K562 (cell line): ENCODE measurements around the gene CUEDC2. TPM values are rescaled to one million over a fixed set of nuclear protein-coding genes. Genes with fewer than 3 reads are reported as not detected.

Experiments used
- ATAC-seq: fragments of 200-7000 bp; cut with Tn5 transposase; 3 replicates; pipeline ENCODE4 v1.9.1; 2020; ENCODE audit warnings: moderate library complexity
- BruUV-seq: library from RNA; stranded (reverse); fragments of 400-500 nt; replicated peaks from 2 replicates; lab custom pipeline; 2021; lab: Mats Ljungman, UMichigan
- CTCF ChIA-PET: fragments of 300-600 bp; formaldehyde crosslinking; extraction: SDS; loops from one replicate; lab custom pipeline; 2021; ENCODE audit warnings: low intra/inter-chr PET ratio; lab: Yijun Ruan, JAX
- POLR2A ChIA-PET: fragments of 300-600, 350-650 bp; sonication (Branson Sonifier 250); formaldehyde crosslinking; extraction: SDS; loops from one replicate; lab custom pipeline; 2021; ENCODE audit warnings: antibody characterized with exemption, inconsistent platforms; lab: Yijun Ruan, JAX
- DNase-seq, 4 experiments: peaks; one replicate each; pipeline versions ENCODE4 v3.0.0 to v3.0.0-alpha.2; 2011 to 2018; ENCODE audit warnings: low spot score in 3 of 4, mixed read lengths in 3 of 4; ENCODE audit errors: extremely low read depth in 1 of 4
- FAIRE-seq: peaks from 2 replicates; lab custom pipeline; 2011; peaks lifted over from hg19 to GRCh38; lab: Jason Lieb, UNC
- H2AFZ ChIP-seq: 2 replicates; pipeline ENCODE4 v1.6.0; 2011; ENCODE audit warnings: low read depth, low read length, control low read depth, inconsistent platforms
- H3K27ac ChIP-seq: fragments of 200-600 bp; 3 replicates; pipeline ENCODE4 v1.8.0; 2011; ENCODE audit warnings: low read depth, mild to moderate bottlenecking, control low read depth, inconsistent platforms, low read length, moderate library complexity, mixed read lengths; ENCODE audit errors: extremely low read depth
- H3K27me3 ChIP-seq, 2 experiments: fragments of 300-600 bp in 1 of 2; 2 replicates in 1 of 2; 3 replicates in 1 of 2; pipeline versions ENCODE4 v1.6.0 to v1.8.0; 2011; ENCODE audit warnings: inconsistent platforms in 2 of 2, low read length in 2 of 2, mild to moderate bottlenecking in 1 of 2, mixed read lengths in 1 of 2, moderate library complexity in 1 of 2; ENCODE audit not compliant: control insufficient read depth in 2 of 2, insufficient read depth in 2 of 2
- H3K36me3 ChIP-seq: fragments of 300-600 bp; 3 replicates; pipeline ENCODE4 v1.8.0; 2011; ENCODE audit warnings: mild to moderate bottlenecking, low read length, inconsistent platforms; ENCODE audit not compliant: control insufficient read depth, insufficient read depth
- H3K4me1 ChIP-seq, 2 experiments: fragments of 200-600 bp in 1 of 2; replicated peaks in 1 of 2; 2 replicates in 1 of 2; 3 replicates in 1 of 2; pipeline versions ENCODE4 v1.5.1 to v1.8.0; 2011; ENCODE audit warnings: inconsistent platforms in 2 of 2, low read length in 2 of 2, mild to moderate bottlenecking in 1 of 2, mixed read lengths in 1 of 2, moderate library complexity in 1 of 2; ENCODE audit not compliant: control insufficient read depth in 2 of 2, insufficient read depth in 2 of 2
- H3K4me2 ChIP-seq: 2 replicates; pipeline ENCODE4 v1.6.1; 2011; ENCODE audit warnings: low read length, control low read depth, inconsistent platforms, mixed read lengths; ENCODE audit not compliant: insufficient read depth
- H3K4me3 ChIP-seq: fragments of 200-600 bp; sonication (generic), shearing (Covaris generic); 2 replicates; pipeline ENCODE4 v1.5.1; 2016; ENCODE audit warnings: control low read depth, inconsistent platforms
- H3K79me2 ChIP-seq: fragments of 200-600 bp; 3 replicates; pipeline ENCODE4 v1.8.0; 2011; ENCODE audit warnings: low read length, inconsistent platforms; ENCODE audit not compliant: control insufficient read depth, insufficient read depth
- H3K9ac ChIP-seq, 2 experiments: 2 replicates each; pipeline versions ENCODE4 v1.6.0 to v1.6.1; 2011; ENCODE audit warnings: low read depth in 2 of 2, low read length in 2 of 2, control low read depth in 1 of 2, inconsistent platforms in 1 of 2, mild to moderate bottlenecking in 1 of 2, mixed read lengths in 1 of 2; ENCODE audit not compliant: insufficient read depth in 1 of 2
- H3K9me1 ChIP-seq: one replicate; pipeline ENCODE4 v1.6.0; 2011; ENCODE audit warnings: inconsistent platforms, mild to moderate bottlenecking, low read length, moderate library complexity; ENCODE audit not compliant: control insufficient read depth, insufficient read depth
- H3K9me3 ChIP-seq: replicated peaks from 2 replicates; pipeline ENCODE4 v1.5.1; 2011; ENCODE audit warnings: low read depth, low read length, inconsistent platforms; ENCODE audit not compliant: control insufficient read depth, insufficient read depth
- H4K20me1 ChIP-seq: replicated peaks from 2 replicates; pipeline ENCODE4 v1.6.1; 2011; ENCODE audit warnings: low read length, inconsistent platforms, mixed read lengths; ENCODE audit not compliant: control insufficient read depth, insufficient read depth
- ATF1 ChIP-seq, 2 experiments: fragments of 450-650 bp in 1 of 2; IDR thresholded peaks; 2 replicates each; pipeline ENCODE4 v1.6.1; 2016; ENCODE audit warnings: missing compliant biosample characterization in 1 of 2, missing genetic modification characterization in 1 of 2
- RBM39 ChIP-seq: fragments of 200-400 bp; formaldehyde crosslinking; optimal IDR thresholded peaks from 2 replicates; pipeline ENCODE3; 2018; ENCODE audit warnings: low read depth, low read length
- RCOR1 ChIP-seq, 2 experiments: IDR thresholded peaks; 2 replicates each; pipeline ENCODE4 v1.6.1; 2012; ENCODE audit warnings: low read depth in 2 of 2, low read length in 2 of 2, borderline replicate concordance in 1 of 2, improper control_type of control experiment in 1 of 2
- SUPT5H ChIP-seq: fragments of 450-650 bp; IDR thresholded peaks from 2 replicates; pipeline ENCODE4 v1.6.1; 2016
- TCF7 ChIP-seq: sonication (generic); IDR thresholded peaks from 2 replicates; pipeline ENCODE4 v1.6.1; 2016; ENCODE audit warnings: antibody characterized with exemption, borderline replicate concordance
- ZBTB11 ChIP-seq, 3 experiments: fragments of 200-800 bp in 1 of 3; fragments of 250-450 bp in 1 of 3; fragments of 450-650 bp in 1 of 3; sonication (Bioruptor Pico) in 1 of 3; sonication (Bioruptor generic) in 1 of 3; formaldehyde crosslinking in 1 of 3; IDR thresholded peaks; 2 replicates each; pipeline versions ENCODE4 v1.6.1 to v1.8.0; 2016 to 2022; ENCODE audit warnings: mild to moderate bottlenecking in 2 of 3, missing genetic modification characterization in 2 of 3, missing compliant biosample characterization in 1 of 3, moderate library complexity in 1 of 3
- ZNF318 ChIP-seq, 2 experiments: fragments of 450-650 bp; IDR thresholded peaks; 2 replicates each; pipeline ENCODE4 v1.6.1; 2016; ENCODE audit warnings: mild to moderate bottlenecking in 2 of 2, borderline replicate concordance in 1 of 2, low read depth in 1 of 2, moderate library complexity in 1 of 2
- ZSCAN29 ChIP-seq: fragments of 450-650 bp; IDR thresholded peaks from 2 replicates; pipeline ENCODE4 v1.6.1; 2017
- WGBS: fragments of 100-300 bp; shearing (Covaris generic); methylation state at CpG from one replicate; pipeline ENCODE4 v1.1.6; 2016; ENCODE audit warnings: low coverage, mixed read lengths; ENCODE audit not compliant: insufficient coverage; ENCODE audit errors: missing lambda C conversion rate; 5-methylcytosine and 5-hydroxymethylcytosine counted together
- in situ Hi-C: fragments of 300-500 bp; cut with MboI; formaldehyde crosslinking; loops from 4 replicates; pipeline ENCODE4 v1.15.0; 2018; ENCODE audit warnings: inconsistent platforms, mixed read lengths
- intact Hi-C: fragments of 100-400 bp; cut with micrococcal nuclease; formaldehyde crosslinking; loops from 2 replicates; pipeline ENCODE4 v1.14.2; 2022
- polyA plus RNA-seq, 8 experiments: library from polyadenylated mRNA; depleted of rRNA in 4 of 8; stranded (reverse) in 5 of 8; unstranded in 3 of 8; fragments of >200 nt; fragmentation: Nextera tagmentation in 2 of 8; fragmentation: Illumina TruSeq in 1 of 8; extraction: Ambion mirVana in 2 of 8; extraction: Trizol in 1 of 8; gene quantifications; 2 replicates each; pipeline versions ENCODE4 v1.2.1 to v1.2.3, GENCODE V29; 2011 to 2014; ENCODE audit warnings: inconsistent platforms in 1 of 8, missing spikeins in 1 of 8
- total RNA-seq, 7 experiments: library from RNA; depleted of rRNA in 6 of 7; stranded (reverse); fragments of >200 nt in 6 of 7; fragmentation: Illumina TruSeq in 2 of 7; extraction: Trizol in 2 of 7; gene quantifications; 2 replicates each; pipeline versions ENCODE4 v1.2.1 to v1.2.3, GENCODE V29; 2011 to 2021; ENCODE audit warnings: low replicate concordance in 1 of 7

CUEDC2 gene
- total and polyA plus RNA-seq, 9 of the 15 experiments (the other 6 are each of a cell fraction or from before 2014, with no cell fraction given): 8.5 to 48.9 (median 27.4) TPM

GRCh38 chr10:102435529-102436233, 3.3 kb upstream of the CUEDC2 start:
- H3K4me2 ChIP-seq: peak overlapping the region; percentile 90
- DNase-seq: peak; percentile 66 to 91 (median 78)
- peak overlapping the region; percentile 69 for H2AFZ ChIP-seq
- in situ Hi-C loops (loop anchor here (25.0 kb wide), 1 partner anchor 598 kb away; the partner anchor contains the start of gene KCNIP2), intact Hi-C loops (no loop called here)
- POLR2A ChIA-PET: interaction anchor here (0.6 to 3.3 kb wide), 11 partner anchors 9 to 321 kb away, joined by 3 to 34 read pairs (median 5); partner anchors contain the start of genes C10orf95 and FBXL15
- no peak for FAIRE-seq
- peak overlapping the region; percentile 76 to 86 for H3K9ac ChIP-seq
- ATAC-seq: peak; percentile 51
- TSS peak; percentile 59 for BruUV-seq
- peak overlapping the region; percentile 80 for H3K4me3 ChIP-seq
- no peaks in the 10 kb centered on the region for H3K9me1 ChIP-seq
- WGBS: 0% methylated on average over 2 of the region's 14 CpGs
- CTCF ChIA-PET: no interaction called here
- H3K27ac ChIP-seq: peak overlapping the region; percentile 88
- peaks cover 52% of the 10 kb centered on the region for H3K79me2 ChIP-seq
- no peaks in the 10 kb centered on the region for H3K27me3 ChIP-seq
- no peaks in the 10 kb centered on the region for H3K9me3 ChIP-seq
- peaks cover 4% of the 10 kb centered on the region for H4K20me1 ChIP-seq
- peaks cover 27 to 45% of the 10 kb centered on the region in 2 experiments for H3K4me1 ChIP-seq
- H3K36me3 ChIP-seq: peaks cover 14% of the 10 kb centered on the region; the same call in 2 of the 3 replicates
- no peak for TF ChIP-seq ZSCAN29
- TF ChIP-seq ZBTB11 (CRISPR knock-in tag; IDR thresholded peaks at IDR 0.05): 0 out of 6 replicates have a peak, but pooled peaks of 1 of the 3 experiments have one; percentile 30
- TF ChIP-seq RBM39: peak; percentile 45
- peak; percentile 87 for TF ChIP-seq SUPT5H
- TF ChIP-seq TCF7: peak; percentile 6; the same call in 1 of the 2 replicates
- TF ChIP-seq RCOR1 (IDR thresholded peaks at IDR 0.05; ENCODE audit: borderline replicate concordance in 1 of 2, low read depth in 2 of 2, low read length in 2 of 2): peak in 1 of 2 experiments; percentile 63; a peak in 1 of 4 replicates
- TF ChIP-seq ZNF318 (IDR thresholded peaks at IDR 0.05; ENCODE audit: borderline replicate concordance in 1 of 2, low read depth in 1 of 2): no peak
- TF ChIP-seq ATF1 (CRISPR knock-in tag; IDR thresholded peaks at IDR 0.05): no peak
- TF ChIP-seq ATF1 (tag; IDR thresholded peaks at IDR 0.05): no peak
